Measurements from ENCODE around the gene RNF14.

The RNF14 gene

GRCh38 chr5:142006363-142007236, 37.7 kb downstream of the RNF14 start:
- TF ChIP-seq OSR1 (CRISPR knock-in tag; IDR thresholded peaks at IDR 0.05) (no peak), TSHZ2 (CRISPR knock-in tag; IDR thresholded peaks at IDR 0.05) (no peak), PPARA (CRISPR knock-in tag; IDR thresholded peaks at IDR 0.05; ENCODE audit: borderline replicate concordance) (no peak), CSDC2 (CRISPR knock-in tag; IDR thresholded peaks at IDR 0.05) (no peak), ZNF565 (CRISPR knock-in tag; conservative IDR thresholded peaks at IDR 0.05; ENCODE audit: low read depth) (no peak), ESRRG (CRISPR knock-in tag; IDR thresholded peaks at IDR 0.05) (no peak), SNAI2 (CRISPR knock-in tag; IDR thresholded peaks at IDR 0.05) (no peak), TOX (CRISPR knock-in tag; IDR thresholded peaks at IDR 0.05; ENCODE audit: borderline replicate concordance) (no peak), ISL1 (CRISPR knock-in tag; IDR thresholded peaks at IDR 0.05) (no peak), TCF4 (CRISPR knock-in tag; IDR thresholded peaks at IDR 0.05; ENCODE audit: borderline replicate concordance) (no peak), GLIS3 (CRISPR knock-in tag; IDR thresholded peaks at IDR 0.05) (no peak), CREB5 (CRISPR knock-in tag; IDR thresholded peaks at IDR 0.05; ENCODE audit: low read depth) (no peak), ZFP3 (CRISPR knock-in tag; IDR thresholded peaks at IDR 0.05) (no peak), ZFP30 (CRISPR knock-in tag; IDR thresholded peaks at IDR 0.05) (no peak)
- TF ChIP-seq, protein P1, sequence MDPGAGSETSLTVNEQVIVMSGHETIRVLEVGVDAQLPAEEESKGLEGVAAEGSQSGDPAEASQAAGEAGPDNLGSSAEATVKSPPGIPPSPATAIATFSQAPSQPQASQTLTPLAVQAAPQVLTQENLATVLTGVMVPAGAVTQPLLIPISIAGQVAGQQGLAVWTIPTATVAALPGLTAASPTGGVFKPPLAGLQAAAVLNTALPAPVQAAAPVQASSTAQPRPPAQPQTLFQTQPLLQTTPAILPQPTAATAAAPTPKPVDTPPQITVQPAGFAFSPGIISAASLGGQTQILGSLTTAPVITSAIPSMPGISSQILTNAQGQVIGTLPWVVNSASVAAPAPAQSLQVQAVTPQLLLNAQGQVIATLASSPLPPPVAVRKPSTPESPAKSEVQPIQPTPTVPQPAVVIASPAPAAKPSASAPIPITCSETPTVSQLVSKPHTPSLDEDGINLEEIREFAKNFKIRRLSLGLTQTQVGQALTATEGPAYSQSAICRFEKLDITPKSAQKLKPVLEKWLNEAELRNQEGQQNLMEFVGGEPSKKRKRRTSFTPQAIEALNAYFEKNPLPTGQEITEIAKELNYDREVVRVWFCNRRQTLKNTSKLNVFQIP (CRISPR knock-in tag; IDR thresholded peaks at IDR 0.05; ENCODE audit: borderline replicate concordance, low read depth) = no peak
- ATAC-seq = no peak; the same call in 2 of the 3 replicates

DNA sequence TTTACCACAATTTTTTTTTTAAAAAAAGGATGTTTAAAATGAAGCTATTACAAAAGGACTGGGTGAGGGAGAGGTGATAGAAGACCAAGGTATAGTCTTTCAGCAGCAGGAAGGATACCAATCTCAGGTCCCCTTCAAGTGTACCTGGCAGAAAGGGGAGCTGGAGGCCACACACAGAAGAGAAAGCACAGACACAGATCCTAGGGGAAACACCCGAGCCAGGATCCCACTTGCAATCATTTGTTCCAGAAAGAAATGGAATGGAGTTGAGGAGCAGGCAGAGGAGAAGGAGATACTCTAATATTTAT, 38.3 kb downstream of the RNF14 start:
- no peak for ATAC-seq
- TF ChIP-seq ZNF8 (CRISPR knock-in tag; IDR thresholded peaks at IDR 0.05) = no peak
- no peak for TF ChIP-seq CSDC2 (CRISPR knock-in tag; IDR thresholded peaks at IDR 0.05)
- TF ChIP-seq, protein P2, sequence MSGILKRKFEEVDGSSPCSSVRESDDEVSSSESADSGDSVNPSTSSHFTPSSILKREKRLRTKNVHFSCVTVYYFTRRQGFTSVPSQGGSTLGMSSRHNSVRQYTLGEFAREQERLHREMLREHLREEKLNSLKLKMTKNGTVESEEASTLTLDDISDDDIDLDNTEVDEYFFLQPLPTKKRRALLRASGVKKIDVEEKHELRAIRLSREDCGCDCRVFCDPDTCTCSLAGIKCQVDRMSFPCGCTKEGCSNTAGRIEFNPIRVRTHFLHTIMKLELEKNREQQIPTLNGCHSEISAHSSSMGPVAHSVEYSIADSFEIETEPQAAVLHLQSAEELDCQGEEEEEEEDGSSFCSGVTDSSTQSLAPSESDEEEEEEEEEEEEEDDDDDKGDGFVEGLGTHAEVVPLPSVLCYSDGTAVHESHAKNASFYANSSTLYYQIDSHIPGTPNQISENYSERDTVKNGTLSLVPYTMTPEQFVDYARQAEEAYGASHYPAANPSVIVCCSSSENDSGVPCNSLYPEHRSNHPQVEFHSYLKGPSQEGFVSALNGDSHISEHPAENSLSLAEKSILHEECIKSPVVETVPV (CRISPR knock-in tag; IDR thresholded peaks at IDR 0.05) = no peak
- no peak for TF ChIP-seq PATZ1 (CRISPR knock-in tag; IDR thresholded peaks at IDR 0.05; ENCODE audit: borderline replicate concordance)
- no peak for TF ChIP-seq ZNF70 (CRISPR knock-in tag; IDR thresholded peaks at IDR 0.05)
- no peak for TF ChIP-seq ZNF565 (CRISPR knock-in tag; conservative IDR thresholded peaks at IDR 0.05; ENCODE audit: low read depth)
- TF ChIP-seq ZC3H10 (CRISPR knock-in tag; IDR thresholded peaks at IDR 0.05) = no peak
- TF ChIP-seq CREB5 (CRISPR knock-in tag; IDR thresholded peaks at IDR 0.05; ENCODE audit: low read depth) = no peak
- no peak for TF ChIP-seq GLIS3 (CRISPR knock-in tag; IDR thresholded peaks at IDR 0.05)
- no peak for TF ChIP-seq ARNTL (CRISPR knock-in tag; IDR thresholded peaks at IDR 0.05; ENCODE audit: borderline replicate concordance, low read depth)
- no peak for TF ChIP-seq TOX (CRISPR knock-in tag; IDR thresholded peaks at IDR 0.05; ENCODE audit: borderline replicate concordance)
- TF ChIP-seq ZFP3 (CRISPR knock-in tag; IDR thresholded peaks at IDR 0.05) = no peak
- no peak for TF ChIP-seq BACH2 (CRISPR knock-in tag; IDR thresholded peaks at IDR 0.05; ENCODE audit: borderline replicate concordance)
- TF ChIP-seq OSR1 (CRISPR knock-in tag; IDR thresholded peaks at IDR 0.05) = no peak
- TF ChIP-seq ESRRG (CRISPR knock-in tag; IDR thresholded peaks at IDR 0.05) = no peak
- TF ChIP-seq PPARA (CRISPR knock-in tag; IDR thresholded peaks at IDR 0.05; ENCODE audit: borderline replicate concordance) = no peak
